ENCODE results near the gene CYTIP. TPM values are rescaled to one million over a fixed set of nuclear protein-coding genes. Genes with fewer than 3 reads are reported as not detected.

CYTIP gene
- 20.4 TPM for polyA plus RNA-seq
- long read RNA-seq, donor 1: 0 reads
- long read RNA-seq, donor 2, transcript CYTIP-201 (8 exons, 2,260 nt): major isoform, 6 of 6 reads
- long read RNA-seq, donor 2, partial matches to known transcripts: 0 of 6 reads
- long read RNA-seq, donor 2, other reads (novel, unspliced or antisense): 0 of 6 reads
- long read RNA-seq, donor 3: 0 reads
- long read RNA-seq, donor 4: 0 reads
- long read RNA-seq, donor 5, partial matches to known transcripts: 0 of 3 reads
- long read RNA-seq, donor 5, other reads (novel, unspliced or antisense): 0 of 3 reads
- long read RNA-seq, donor 6, partial matches to known transcripts: 0 of 1 reads
- long read RNA-seq, donor 6, other reads (novel, unspliced or antisense): 0 of 1 reads
- long read RNA-seq, donor 7, partial matches to known transcripts: 0 of 1 reads
- long read RNA-seq, donor 7, other reads (novel, unspliced or antisense): 0 of 1 reads
- long read RNA-seq, donor 8, partial matches to known transcripts: 0 of 3 reads
- long read RNA-seq, donor 8, other reads (novel, unspliced or antisense): 0 of 3 reads
- long read RNA-seq, donor 9, partial matches to known transcripts: 0 of 3 reads
- long read RNA-seq, donor 9, other reads (novel, unspliced or antisense): 0 of 3 reads
- long read RNA-seq, donor 10, partial matches to known transcripts: 0 of 3 reads
- long read RNA-seq, donor 10, other reads (novel, unspliced or antisense): 0 of 3 reads
- long read RNA-seq, donor 11, partial matches to known transcripts: 0 of 3 reads
- long read RNA-seq, donor 11, other reads (novel, unspliced or antisense): 0 of 3 reads

DNA sequence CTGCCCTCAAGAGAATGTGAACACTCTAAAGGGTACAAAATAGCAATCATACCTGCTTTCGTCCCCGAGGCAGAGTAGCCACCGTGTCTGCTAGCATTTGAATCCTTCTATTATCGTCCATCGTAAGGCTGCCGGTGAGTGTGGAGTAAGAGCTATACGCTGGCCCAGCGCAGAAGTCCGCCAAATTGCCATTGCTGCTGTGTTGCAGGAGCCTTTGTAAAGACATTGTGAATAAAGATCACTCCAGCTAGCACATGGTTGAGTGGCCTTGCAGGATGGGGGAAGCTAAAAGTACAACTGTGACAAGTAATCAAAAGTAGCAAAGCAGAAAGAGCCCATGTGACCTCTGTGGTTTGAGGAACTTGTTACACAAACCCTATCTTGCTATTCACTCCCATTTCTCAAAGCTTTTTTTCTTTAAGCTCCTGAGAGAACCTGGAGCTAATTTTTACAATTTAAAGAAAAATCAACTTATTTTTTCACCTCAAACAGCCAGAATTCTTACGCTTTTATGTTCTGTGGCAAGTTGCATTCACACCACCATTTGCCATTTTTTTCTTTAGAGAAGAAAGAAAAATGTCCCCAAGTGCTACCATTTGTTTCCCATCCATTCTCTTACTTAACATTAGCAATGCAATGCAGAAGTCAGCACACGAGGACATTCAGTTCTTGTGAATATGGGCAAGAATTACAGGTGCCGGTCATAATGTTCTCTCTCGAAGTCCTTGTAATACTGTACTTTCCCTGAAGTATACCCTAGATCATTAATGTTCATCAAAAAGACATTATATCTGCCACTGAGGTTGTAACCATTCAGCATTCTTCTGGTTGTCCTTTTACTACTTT is at the start of gene CYTIP:
TSS of gene CYTIP (minus strand) at position 295 of the 846 bp plus-strand sequence. CDS start at position 226, 69 bp downstream.
- H3K4me1 ChIP-seq (ENCODE audit: control insufficient read depth, insufficient read depth, low read length): peaks cover 16% of the 10 kb centered on the region
- no peak within 1 kb of the TSS for H3K27ac ChIP-seq (ENCODE audit: low read length)
- H3K9me3 ChIP-seq (ENCODE audit: control insufficient read depth, low read depth, low read length): no peaks in the 10 kb centered on the region
- H3K36me3 ChIP-seq (ENCODE audit: control insufficient read depth, insufficient read depth, low read length): no peaks in the 10 kb centered on the region
- no CpG with 5 or more reads among the region's 13 CpGs for WGBS (ENCODE audit: insufficient coverage, low lambda C conversion rate)
- no peaks in the 10 kb centered on the region for H3K27me3 ChIP-seq (ENCODE audit: control insufficient read depth, insufficient read depth, low read length)
- peak in 1 of 2 donors; percentile 53 for DNase-seq
- H3K4me3 ChIP-seq (ENCODE audit: low read length): peak within 1 kb of the TSS; percentile 8

DNA sequence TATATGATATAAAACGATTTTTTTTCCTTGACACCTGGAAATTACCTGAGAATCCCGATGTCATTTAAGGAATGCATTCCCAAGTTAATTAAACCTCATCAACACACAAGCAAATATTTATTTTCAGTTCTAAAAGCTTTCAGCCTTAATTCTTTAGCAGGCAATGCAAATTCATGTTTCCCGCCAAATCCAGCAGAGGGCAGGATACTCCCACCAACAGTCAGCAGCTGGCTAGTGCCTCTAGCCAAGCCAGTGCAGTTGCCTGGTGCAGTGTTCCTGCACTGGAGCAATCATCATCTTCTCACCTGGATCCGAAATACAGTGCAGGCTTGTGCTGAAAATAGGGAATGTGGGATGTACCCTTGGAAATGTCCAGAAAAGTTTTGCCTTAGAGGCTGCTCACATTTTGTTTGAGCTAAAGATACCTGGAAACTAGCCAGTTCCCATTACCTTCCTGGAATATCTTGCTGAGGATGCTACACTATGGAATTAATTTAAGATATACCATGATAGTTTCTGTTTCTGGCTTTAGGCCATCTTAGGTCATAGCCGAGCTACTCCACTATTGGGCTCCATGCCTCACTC is 48.4 kb upstream of the CYTIP start:
- peaks cover 15% of the 10 kb centered on the region for H3K4me1 ChIP-seq (ENCODE audit: control insufficient read depth, insufficient read depth, low read length)
- no peak overlapping the region for H3K4me3 ChIP-seq (ENCODE audit: low read length)
- WGBS (ENCODE audit: insufficient coverage, low lambda C conversion rate): 50% methylated on average over 2 of the region's 5 CpGs
- H3K9me3 ChIP-seq (ENCODE audit: control insufficient read depth, low read depth, low read length): no peaks in the 10 kb centered on the region
- H3K36me3 ChIP-seq (ENCODE audit: control insufficient read depth, insufficient read depth, low read length): no peaks in the 10 kb centered on the region
- DNase-seq: peak; percentile 56
- no peaks in the 10 kb centered on the region for H3K27me3 ChIP-seq (ENCODE audit: control insufficient read depth, insufficient read depth, low read length)
- H3K27ac ChIP-seq (ENCODE audit: low read length): no peak overlapping the region

DNA sequence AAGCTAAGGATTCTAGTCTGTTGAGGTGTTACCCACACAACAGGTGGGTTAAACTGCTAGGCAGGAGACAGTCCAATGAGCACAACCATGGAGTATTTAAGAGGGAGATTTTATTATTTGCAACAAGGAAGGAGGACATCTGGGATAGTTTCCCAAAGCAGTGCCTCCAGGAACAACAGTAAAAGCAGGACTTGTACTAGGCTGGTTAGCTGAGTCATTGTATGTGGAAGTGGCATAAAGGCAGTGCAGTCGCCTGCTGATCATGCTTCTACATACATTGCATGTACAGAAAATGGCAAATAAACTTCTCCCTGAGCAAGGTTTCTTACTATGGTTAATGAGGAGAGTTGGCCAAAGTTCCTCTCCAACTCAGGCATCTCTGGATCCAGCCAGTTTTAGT is 46.1 kb upstream of the CYTIP start:
- no CpG with 5 or more reads among the region's 1 CpG for WGBS (ENCODE audit: insufficient coverage, low lambda C conversion rate)
- DNase-seq: peak in 1 of 2 donors; percentile 28
- no peak overlapping the region for H3K4me3 ChIP-seq (ENCODE audit: low read length)
- H3K4me1 ChIP-seq (ENCODE audit: control insufficient read depth, insufficient read depth, low read length): peaks cover 25% of the 10 kb centered on the region
- H3K27ac ChIP-seq (ENCODE audit: low read length): no peak overlapping the region
- no peaks in the 10 kb centered on the region for H3K27me3 ChIP-seq (ENCODE audit: control insufficient read depth, insufficient read depth, low read length)
- no peaks in the 10 kb centered on the region for H3K9me3 ChIP-seq (ENCODE audit: control insufficient read depth, low read depth, low read length)
- no peaks in the 10 kb centered on the region for H3K36me3 ChIP-seq (ENCODE audit: control insufficient read depth, insufficient read depth, low read length)

DNA sequence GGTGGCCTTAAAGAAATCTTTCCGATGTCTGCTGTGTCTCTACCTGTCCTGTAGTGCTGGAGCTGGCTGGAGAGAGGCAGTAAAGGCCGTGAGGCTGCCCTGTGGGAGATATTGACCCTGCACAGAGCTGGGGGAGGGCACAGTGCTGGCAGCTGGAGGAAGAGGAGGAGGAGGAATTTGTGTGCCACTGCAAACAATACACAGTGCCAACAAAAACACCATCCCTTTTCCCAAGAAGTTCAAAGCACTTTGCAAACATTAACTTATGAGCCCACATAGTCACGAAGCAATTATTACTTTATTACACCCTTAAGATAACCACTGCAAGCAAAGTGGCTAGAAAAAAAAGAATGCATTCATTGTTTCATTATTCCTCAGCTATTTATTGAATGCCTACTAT is 45.0 kb upstream of the CYTIP start:
- peaks cover 25% of the 10 kb centered on the region for H3K4me1 ChIP-seq (ENCODE audit: control insufficient read depth, insufficient read depth, low read length)
- H3K36me3 ChIP-seq (ENCODE audit: control insufficient read depth, insufficient read depth, low read length): no peaks in the 10 kb centered on the region
- no peaks in the 10 kb centered on the region for H3K9me3 ChIP-seq (ENCODE audit: control insufficient read depth, low read depth, low read length)
- peak overlapping the region; percentile 66 for H3K27ac ChIP-seq (ENCODE audit: low read length)
- H3K4me3 ChIP-seq (ENCODE audit: low read length): peak overlapping the region; percentile 16
- no CpG with 5 or more reads among the region's 3 CpGs for WGBS (ENCODE audit: insufficient coverage, low lambda C conversion rate)
- peak; percentile 39 to 88 for DNase-seq
- no peaks in the 10 kb centered on the region for H3K27me3 ChIP-seq (ENCODE audit: control insufficient read depth, insufficient read depth, low read length)

DNA sequence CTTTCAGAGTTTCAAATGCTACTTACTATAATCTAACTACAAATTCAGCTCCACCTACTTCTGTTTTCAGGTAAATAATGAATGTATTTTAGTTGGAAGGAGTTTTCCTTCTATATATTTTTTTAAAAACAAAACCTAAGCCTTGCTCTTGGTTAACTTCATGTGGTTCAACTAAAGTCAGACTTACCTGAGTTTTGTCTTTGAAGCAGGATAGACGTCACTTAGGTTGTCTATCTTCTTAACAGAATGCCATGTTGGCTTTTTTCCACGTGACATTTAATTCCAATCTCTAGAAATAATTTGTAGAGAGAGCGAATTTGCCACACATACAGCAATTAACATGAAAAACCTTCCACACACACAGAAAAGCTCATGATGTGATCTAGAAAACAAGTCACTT is 43.9 kb upstream of the CYTIP start:
- H3K27ac ChIP-seq (ENCODE audit: low read length): peak overlapping the region; percentile 66
- no peak overlapping the region for H3K4me3 ChIP-seq (ENCODE audit: low read length)
- H3K9me3 ChIP-seq (ENCODE audit: control insufficient read depth, low read depth, low read length): no peaks in the 10 kb centered on the region
- DNase-seq: peak in 1 of 2 donors; percentile 60
- no peaks in the 10 kb centered on the region for H3K36me3 ChIP-seq (ENCODE audit: control insufficient read depth, insufficient read depth, low read length)
- 67% methylated on average over 1 of the region's 3 CpGs for WGBS (ENCODE audit: insufficient coverage, low lambda C conversion rate)
- no peaks in the 10 kb centered on the region for H3K27me3 ChIP-seq (ENCODE audit: control insufficient read depth, insufficient read depth, low read length)
- H3K4me1 ChIP-seq (ENCODE audit: control insufficient read depth, insufficient read depth, low read length): peaks cover 25% of the 10 kb centered on the region

DNA sequence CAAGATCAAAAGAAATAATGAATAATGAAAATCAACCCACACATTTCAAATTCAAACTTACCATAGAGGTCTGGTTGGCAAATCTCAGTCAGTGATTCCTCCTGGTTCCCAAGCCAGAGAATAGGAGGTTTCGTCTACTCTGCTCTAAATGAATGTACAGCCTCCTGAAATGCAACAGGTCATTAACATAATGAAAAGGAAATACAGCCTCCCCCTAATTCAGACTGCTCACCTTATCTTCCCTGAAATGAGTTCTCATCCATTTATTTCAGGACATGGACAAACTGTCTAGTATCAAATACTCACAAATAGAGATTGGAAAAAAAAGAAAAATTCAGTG is 43.4 kb upstream of the CYTIP start:
- no peaks in the 10 kb centered on the region for H3K9me3 ChIP-seq (ENCODE audit: control insufficient read depth, low read depth, low read length)
- no peak overlapping the region for H3K4me3 ChIP-seq (ENCODE audit: low read length)
- peak overlapping the region; percentile 66 for H3K27ac ChIP-seq (ENCODE audit: low read length)
- no peaks in the 10 kb centered on the region for H3K27me3 ChIP-seq (ENCODE audit: control insufficient read depth, insufficient read depth, low read length)
- peaks cover 25% of the 10 kb centered on the region for H3K4me1 ChIP-seq (ENCODE audit: control insufficient read depth, insufficient read depth, low read length)
- no peaks in the 10 kb centered on the region for H3K36me3 ChIP-seq (ENCODE audit: control insufficient read depth, insufficient read depth, low read length)
- whole genome bisulfite sequencing (ENCODE audit: insufficient coverage, low lambda C conversion rate): no CpG with 5 or more reads among the region's 1 CpG
- DNase-seq: peak in 1 of 2 donors; percentile 39

DNA sequence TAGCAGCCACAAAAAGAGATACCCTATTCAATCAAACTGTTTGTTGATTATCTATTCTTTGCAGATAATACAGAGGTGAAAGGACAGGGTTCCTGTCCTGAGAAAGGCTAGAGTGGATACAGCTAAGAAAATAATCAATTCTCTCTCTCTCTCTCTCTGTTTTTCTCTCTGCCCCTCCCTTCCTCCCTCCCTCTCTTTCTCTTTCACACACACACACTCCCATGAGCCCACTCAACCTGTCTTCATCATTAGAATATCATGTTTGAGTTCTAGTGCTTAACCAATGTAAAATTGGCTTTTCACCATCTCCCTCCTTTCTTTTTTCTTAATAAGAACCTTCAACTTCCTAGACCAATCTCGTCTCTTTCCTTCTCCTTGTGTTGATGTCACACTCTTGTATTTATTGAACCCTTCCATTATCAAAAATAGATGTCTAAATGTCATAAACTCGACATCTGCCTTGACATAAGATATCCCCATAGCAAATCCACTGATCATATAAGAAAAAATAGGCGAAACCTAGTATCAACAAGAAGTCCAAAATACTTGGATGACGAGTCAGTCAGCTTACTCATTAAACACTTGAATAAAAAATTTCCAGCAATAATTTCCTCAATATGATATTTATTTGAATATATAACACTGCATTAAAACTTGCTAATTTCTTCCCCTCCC is 42.8 kb upstream of the CYTIP start:
- H3K9me3 ChIP-seq (ENCODE audit: control insufficient read depth, low read depth, low read length): no peaks in the 10 kb centered on the region
- no peaks in the 10 kb centered on the region for H3K27me3 ChIP-seq (ENCODE audit: control insufficient read depth, insufficient read depth, low read length)
- no peaks in the 10 kb centered on the region for H3K36me3 ChIP-seq (ENCODE audit: control insufficient read depth, insufficient read depth, low read length)
- peak overlapping the region; percentile 31 for H3K4me3 ChIP-seq (ENCODE audit: low read length)
- 26% methylated on average over 2 of the region's 4 CpGs for WGBS (ENCODE audit: insufficient coverage, low lambda C conversion rate)
- peaks cover 25% of the 10 kb centered on the region for H3K4me1 ChIP-seq (ENCODE audit: control insufficient read depth, insufficient read depth, low read length)
- DNase-seq: peak in 1 of 2 donors; percentile 45
- peak overlapping the region; percentile 66 for H3K27ac ChIP-seq (ENCODE audit: low read length)

DNA sequence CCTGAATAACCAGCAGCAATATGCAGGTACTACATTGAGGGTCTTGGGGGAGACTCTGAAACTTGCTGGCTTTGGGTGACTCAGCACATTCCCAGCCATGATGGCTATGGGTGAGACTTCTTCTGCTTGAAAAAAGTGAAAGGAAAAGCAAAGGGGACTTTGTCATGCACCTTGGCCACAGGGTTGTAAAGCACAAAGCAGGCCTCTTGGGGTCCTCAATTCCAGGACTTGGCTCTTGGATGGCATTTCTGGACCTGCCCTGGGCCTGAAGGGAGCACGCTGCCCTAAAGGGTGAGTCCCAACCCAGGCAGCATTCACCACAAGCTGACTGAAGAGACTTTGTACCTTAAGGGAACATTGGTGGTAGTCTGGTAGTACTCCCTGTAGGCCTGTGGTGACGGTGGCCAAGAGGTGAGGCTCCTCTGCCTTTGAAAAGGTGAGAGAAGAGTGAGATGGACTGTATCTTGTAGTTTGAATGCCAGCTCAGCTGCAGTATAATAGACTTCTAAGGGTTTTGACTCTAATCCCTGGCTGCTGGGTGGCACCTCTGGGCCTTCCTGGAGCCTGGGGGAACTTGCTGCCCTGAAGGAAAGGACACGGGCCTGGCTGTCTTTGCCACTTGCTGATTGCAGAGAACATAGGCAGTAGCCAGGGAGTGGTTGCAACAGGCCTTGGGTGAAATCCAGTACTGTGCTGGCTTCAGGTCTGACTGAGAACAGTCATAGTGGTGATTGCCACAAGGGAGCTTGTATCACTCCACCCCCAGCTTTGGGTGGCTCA is 36.5 kb upstream of the CYTIP start:
- Histone ChIP-seq H3K36me3 (ENCODE audit: control insufficient read depth, insufficient read depth, low read length) (no peaks in the 10 kb centered on the region), H3K27ac (ENCODE audit: low read length) (peak overlapping the region; percentile 61), H3K4me3 (ENCODE audit: low read length) (no peak overlapping the region), H3K4me1 (ENCODE audit: control insufficient read depth, insufficient read depth, low read length) (peaks cover 14% of the 10 kb centered on the region), H3K27me3 (ENCODE audit: control insufficient read depth, insufficient read depth, low read length) (no peaks in the 10 kb centered on the region), H3K9me3 (ENCODE audit: control insufficient read depth, low read depth, low read length) (no peaks in the 10 kb centered on the region)
- WGBS (ENCODE audit: insufficient coverage, low lambda C conversion rate): no CpG with 5 or more reads among the region's 3 CpGs
- DNase-seq: peak; percentile 61 to 85

All from large intestine (tissue), 12 donors.